Activated CD8-positive, alpha-beta T cell treated with anti-CD3 and anti-CD28 coated beads for 36 hours (primary cell): ENCODE results near the gene ABCB8. TPM values are rescaled to one million over a fixed set of nuclear protein-coding genes. Genes with fewer than 3 reads are reported as not detected.

Experiments
- ATAC-seq: fragments of 200-7000 bp; cut with Tn5 transposase; one replicate; pipeline ENCODE4 v1.10.0; 2021; ENCODE audit warnings: mild to moderate bottlenecking, moderate library complexity
- CTCF ChIA-PET: fragments of 350-600 bp; sonication (Branson Sonifier 250); formaldehyde crosslinking; loops from one replicate; lab custom pipeline; 2021; ENCODE audit warnings: antibody characterized with exemption; lab: Charles Lee
- POLR2A ChIA-PET: fragments of 350-600 bp; sonication (Branson Sonifier 250); formaldehyde crosslinking; loops from one replicate; lab custom pipeline; 2021; ENCODE audit warnings: antibody characterized with exemption; lab: Charles Lee
- DNase-seq: peaks from one replicate; pipeline ENCODE4 v3.0.0-alpha.2; 2020
- H3K27ac Mint-ChIP-seq: one replicate; pipeline ENCODE4 v1.8.0; 2021; ENCODE audit warnings: mild to moderate bottlenecking, mixed read lengths
- H3K27me3 Mint-ChIP-seq: one replicate; pipeline ENCODE4 v1.8.0; 2021; ENCODE audit warnings: mixed read lengths
- H3K36me3 Mint-ChIP-seq: one replicate; pipeline ENCODE4 v1.8.0; 2021; ENCODE audit warnings: low read depth, mixed read lengths
- H3K4me1 Mint-ChIP-seq: one replicate; pipeline ENCODE4 v1.8.0; 2021; ENCODE audit warnings: low read depth, mixed read lengths
- H3K4me3 Mint-ChIP-seq: one replicate; pipeline ENCODE4 v1.8.0; 2021; ENCODE audit warnings: mild to moderate bottlenecking, moderate library complexity, mixed read lengths
- H3K9me3 Mint-ChIP-seq: one replicate; pipeline ENCODE4 v1.8.0; 2021; ENCODE audit warnings: mixed read lengths
- CTCF ChIP-seq: fragments of 200-600 bp; IDR thresholded peaks from one replicate; pipeline ENCODE4 v1.8.0; 2022; ENCODE audit warnings: antibody characterized with exemption, mild to moderate bottlenecking
- intact Hi-C: fragments of 100-400 bp; cut with micrococcal nuclease; formaldehyde crosslinking; loops from one replicate; pipeline ENCODE4 v1.10.0; 2022
- total RNA-seq, 2 experiments: library from RNA; stranded (reverse); gene quantifications; one replicate each; pipeline ENCODE4 v1.2.3, GENCODE V29; 2021

ABCB8 gene
- total RNA-seq, 2 experiments from 2014 or later: 41.4 to 47.5 TPM

- DNase-seq (no peak), ATAC-seq (peak; percentile 22)
- H3K4me3 Mint-ChIP-seq: no peak overlapping the region
- H3K27ac Mint-ChIP-seq: no peak overlapping the region
- no peaks in the 10 kb centered on the region for H3K27me3 Mint-ChIP-seq
- peaks cover 2% of the 10 kb centered on the region for H3K9me3 Mint-ChIP-seq
- CTCF ChIA-PET: interaction anchor here (1.0 to 2.7 kb wide), 4 partner anchors 11 to 34 kb away, joined by 3 to 11 read pairs (median 6); no protein-coding TSS in a partner anchor
- POLR2A ChIA-PET: interaction anchor here (0.6 kb wide), 2 partner anchors 35 to 98 kb away, joined by 3 read pairs; no protein-coding TSS in a partner anchor
- H3K4me1 Mint-ChIP-seq: peaks cover 39% of the 10 kb centered on the region
- no peak for TF ChIP-seq CTCF
- intact Hi-C loops: no loop called here
- no peaks in the 10 kb centered on the region for H3K36me3 Mint-ChIP-seq
These were observed 31.7 kb upstream of the ABCB8 start for GRCh38 chr7:150996376-150997074.

- H3K9me3 Mint-ChIP-seq: peaks cover 2% of the 10 kb centered on the region
- CTCF ChIA-PET: interaction anchor here (0.7 to 2.7 kb wide), 6 partner anchors 11 to 175 kb away, joined by 3 to 11 read pairs (median 5); no protein-coding TSS in a partner anchor
- H3K4me1 Mint-ChIP-seq: peaks cover 39% of the 10 kb centered on the region
- no peak overlapping the region for H3K27ac Mint-ChIP-seq
- intact Hi-C loops: no loop called here
- no peaks in the 10 kb centered on the region for H3K36me3 Mint-ChIP-seq
- TF ChIP-seq CTCF: no peak
- no peaks in the 10 kb centered on the region for H3K27me3 Mint-ChIP-seq
- no peak for ATAC-seq
- POLR2A ChIA-PET: interaction anchor here (0.6 to 0.9 kb wide), 3 partner anchors 13 to 98 kb away, joined by 3 to 4 read pairs (median 3); no protein-coding TSS in a partner anchor
- DNase-seq: no peak
- H3K4me3 Mint-ChIP-seq: no peak overlapping the region
These were observed 31.2 kb upstream of the ABCB8 start for GRCh38 chr7:150997075-150997511.

GRCh38 chr7:150997817-150998216, 30.4 kb upstream of the ABCB8 start:
- no peak for TF ChIP-seq CTCF
- no peak overlapping the region for H3K4me3 Mint-ChIP-seq
- intact Hi-C loops: no loop called here
- DNase-seq (no peak), ATAC-seq (no peak)
- H3K27ac Mint-ChIP-seq: no peak overlapping the region
- peaks cover 39% of the 10 kb centered on the region for H3K4me1 Mint-ChIP-seq
- H3K9me3 Mint-ChIP-seq: no peaks in the 10 kb centered on the region
- H3K36me3 Mint-ChIP-seq: no peaks in the 10 kb centered on the region
- ChIA-PET POLR2A (interaction anchor here (0.9 kb wide), 1 partner anchor 12 kb away, joined by 4 read pairs; no protein-coding TSS in a partner anchor), CTCF (interaction anchor here (0.7 to 3.1 kb wide), 7 partner anchors 9 to 174 kb away, joined by 3 to 12 read pairs (median 6); no protein-coding TSS in a partner anchor)
- no peaks in the 10 kb centered on the region for H3K27me3 Mint-ChIP-seq

GRCh38 chr7:150998341-150998740, 29.9 kb upstream of the ABCB8 start:
- ATAC-seq: no peak
- no peak for DNase-seq
- no peaks in the 10 kb centered on the region for H3K36me3 Mint-ChIP-seq
- H3K4me3 Mint-ChIP-seq: no peak overlapping the region
- TF ChIP-seq CTCF: no peak
- no peaks in the 10 kb centered on the region for H3K27me3 Mint-ChIP-seq
- intact Hi-C loops: no loop called here
- peaks cover 39% of the 10 kb centered on the region for H3K4me1 Mint-ChIP-seq
- CTCF ChIA-PET: interaction anchor here (0.9 to 3.1 kb wide), 6 partner anchors 10 to 100 kb away, joined by 4 to 12 read pairs (median 6); no protein-coding TSS in a partner anchor
- POLR2A ChIA-PET: no interaction called here
- no peaks in the 10 kb centered on the region for H3K9me3 Mint-ChIP-seq
- no peak overlapping the region for H3K27ac Mint-ChIP-seq

- no peaks in the 10 kb centered on the region for H3K27me3 Mint-ChIP-seq
- peaks cover 39% of the 10 kb centered on the region for H3K4me1 Mint-ChIP-seq
- H3K4me3 Mint-ChIP-seq: no peak overlapping the region
- no peak overlapping the region for H3K27ac Mint-ChIP-seq
- TF ChIP-seq CTCF: no peak
- intact Hi-C loops: no loop called here
- H3K36me3 Mint-ChIP-seq: no peaks in the 10 kb centered on the region
- ATAC-seq (no peak), DNase-seq (no peak)
- CTCF ChIA-PET: interaction anchor here (1.7 to 3.1 kb wide), 4 partner anchors 10 to 36 kb away, joined by 5 to 12 read pairs (median 6); no protein-coding TSS in a partner anchor
- H3K9me3 Mint-ChIP-seq: no peaks in the 10 kb centered on the region
- POLR2A ChIA-PET: no interaction called here
These were observed 29.2 kb upstream of the ABCB8 start for GRCh38 chr7:150999001-150999400.
